ENCODE measurements around the gene SPATA20. TPM values are rescaled to one million over a fixed set of nuclear protein-coding genes. Genes with fewer than 3 reads are reported as not detected.

SPATA20 gene
- polyA plus RNA-seq, 1 donor = 61.8 TPM

GRCh38 chr17:50533185-50533584 lies 13.8 kb upstream of the SPATA20 start:
- Histone ChIP-seq H3K9me3 (ENCODE audit: control insufficient read depth, low read depth, low read length) (no peaks in the 10 kb centered on the region), H3K27ac (ENCODE audit: low read length) (no peak overlapping the region), H3K27me3 (ENCODE audit: control insufficient read depth, insufficient read depth, low read length) (peaks cover 18% of the 10 kb centered on the region), H3K4me3 (ENCODE audit: low read length) (peak overlapping the region; percentile 4), H3K36me3 (ENCODE audit: control insufficient read depth, insufficient read depth, low read length) (no peaks in the 10 kb centered on the region), H3K4me1 (ENCODE audit: control insufficient read depth, insufficient read depth, low read length) (peaks cover 38% of the 10 kb centered on the region)
- no CpG with 5 or more reads among the region's 5 CpGs for WGBS (ENCODE audit: insufficient coverage, low lambda C conversion rate)
- no peak for DNase-seq

GRCh38 chr17:50533720-50534148 lies 13.2 kb upstream of the SPATA20 start:
- H3K27ac ChIP-seq (ENCODE audit: low read length) = no peak overlapping the region
- peaks cover 44% of the 10 kb centered on the region for H3K4me1 ChIP-seq (ENCODE audit: control insufficient read depth, insufficient read depth, low read length)
- peaks cover 18% of the 10 kb centered on the region for H3K27me3 ChIP-seq (ENCODE audit: control insufficient read depth, insufficient read depth, low read length)
- no peaks in the 10 kb centered on the region for H3K9me3 ChIP-seq (ENCODE audit: control insufficient read depth, low read depth, low read length)
- H3K36me3 ChIP-seq (ENCODE audit: control insufficient read depth, insufficient read depth, low read length) = no peaks in the 10 kb centered on the region
- WGBS (ENCODE audit: insufficient coverage, low lambda C conversion rate) = 0% methylated on average over 2 of the region's 17 CpGs
- peak in 1 of 2 donors; percentile 50 for DNase-seq
- H3K4me3 ChIP-seq (ENCODE audit: low read length) = no peak overlapping the region

GRCh38 chr17:50534222-50534978 lies 12.6 kb upstream of the SPATA20 start:
- Histone ChIP-seq H3K27ac (ENCODE audit: low read length) (no peak overlapping the region), H3K9me3 (ENCODE audit: control insufficient read depth, low read depth, low read length) (no peaks in the 10 kb centered on the region), H3K36me3 (ENCODE audit: control insufficient read depth, insufficient read depth, low read length) (no peaks in the 10 kb centered on the region), H3K4me3 (ENCODE audit: low read length) (no peak overlapping the region), H3K4me1 (ENCODE audit: control insufficient read depth, insufficient read depth, low read length) (peaks cover 50% of the 10 kb centered on the region), H3K27me3 (ENCODE audit: control insufficient read depth, insufficient read depth, low read length) (peaks cover 18% of the 10 kb centered on the region)
- WGBS (ENCODE audit: insufficient coverage, low lambda C conversion rate) = no CpG with 5 or more reads among the region's 24 CpGs
- peak in 1 of 2 donors; percentile 60 for DNase-seq

GRCh38 chr17:50534979-50535326 lies 12.0 kb upstream of the SPATA20 start:
- WGBS (ENCODE audit: insufficient coverage, low lambda C conversion rate) = no CpG with 5 or more reads among the region's 2 CpGs
- Histone ChIP-seq H3K27me3 (ENCODE audit: control insufficient read depth, insufficient read depth, low read length) (peaks cover 18% of the 10 kb centered on the region), H3K4me3 (ENCODE audit: low read length) (no peak overlapping the region), H3K4me1 (ENCODE audit: control insufficient read depth, insufficient read depth, low read length) (peaks cover 55% of the 10 kb centered on the region), H3K9me3 (ENCODE audit: control insufficient read depth, low read depth, low read length) (no peaks in the 10 kb centered on the region), H3K27ac (ENCODE audit: low read length) (no peak overlapping the region), H3K36me3 (ENCODE audit: control insufficient read depth, insufficient read depth, low read length) (no peaks in the 10 kb centered on the region)
- no peak for DNase-seq

- Histone ChIP-seq H3K4me3 (ENCODE audit: low read length) (no peak overlapping the region), H3K9me3 (ENCODE audit: control insufficient read depth, low read depth, low read length) (no peaks in the 10 kb centered on the region), H3K27ac (ENCODE audit: low read length) (no peak overlapping the region), H3K36me3 (ENCODE audit: control insufficient read depth, insufficient read depth, low read length) (no peaks in the 10 kb centered on the region), H3K27me3 (ENCODE audit: control insufficient read depth, insufficient read depth, low read length) (peaks cover 18% of the 10 kb centered on the region), H3K4me1 (ENCODE audit: control insufficient read depth, insufficient read depth, low read length) (peaks cover 58% of the 10 kb centered on the region)
- 92% methylated on average over 2 of the region's 7 CpGs for WGBS (ENCODE audit: insufficient coverage, low lambda C conversion rate)
- DNase-seq = no peak
Observed at GRCh38 chr17:50535407-50535806, 11.6 kb upstream of the SPATA20 start.

DNA sequence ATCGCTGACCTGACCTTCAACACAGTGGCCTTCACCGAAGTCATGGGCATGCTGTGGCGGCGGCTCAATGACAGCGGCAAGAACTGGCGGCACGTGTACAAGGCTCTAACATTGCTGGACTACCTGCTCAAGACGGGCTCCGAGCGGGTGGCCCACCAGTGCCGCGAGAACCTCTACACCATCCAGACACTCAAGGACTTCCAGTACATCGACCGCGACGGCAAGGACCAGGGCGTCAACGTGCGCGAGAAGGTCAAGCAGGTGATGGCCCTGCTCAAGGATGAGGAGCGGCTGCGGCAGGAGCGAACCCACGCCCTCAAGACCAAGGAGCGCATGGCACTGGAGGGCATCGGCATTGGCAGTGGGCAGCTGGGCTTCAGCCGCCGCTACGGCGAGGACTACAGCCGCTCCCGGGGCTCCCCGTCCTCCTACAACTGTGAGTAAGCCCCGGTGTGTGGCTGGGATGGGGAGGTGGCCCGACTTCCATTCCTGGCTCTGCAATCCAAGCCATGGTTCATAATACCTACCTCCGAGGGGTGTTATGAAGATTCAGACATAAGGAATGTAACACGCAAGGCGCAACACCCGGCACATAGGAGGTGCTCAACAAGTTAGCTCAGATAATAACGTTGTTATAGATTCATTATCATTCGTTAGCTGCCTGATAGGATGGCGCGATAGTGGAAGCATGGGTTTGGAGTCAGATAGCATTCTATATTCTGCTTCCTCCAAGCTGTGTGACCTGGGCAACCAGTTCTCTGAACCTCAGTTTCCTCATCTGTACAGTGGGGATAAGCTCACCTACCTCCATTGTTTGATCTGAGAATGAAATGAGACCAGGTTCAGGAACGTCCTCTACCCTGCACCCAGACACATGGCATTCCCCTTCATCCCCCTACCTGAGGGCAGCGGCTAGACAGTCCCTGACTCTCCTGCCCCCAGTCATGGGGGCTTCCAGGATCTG lies 10.0 kb upstream of the SPATA20 start:
- H3K9me3 ChIP-seq (ENCODE audit: control insufficient read depth, low read depth, low read length) = no peaks in the 10 kb centered on the region
- H3K27ac ChIP-seq (ENCODE audit: low read length) = no peak overlapping the region
- peaks cover 64% of the 10 kb centered on the region for H3K4me1 ChIP-seq (ENCODE audit: control insufficient read depth, insufficient read depth, low read length)
- DNase-seq = no peak
- H3K4me3 ChIP-seq (ENCODE audit: low read length) = no peak overlapping the region
- H3K36me3 ChIP-seq (ENCODE audit: control insufficient read depth, insufficient read depth, low read length) = no peaks in the 10 kb centered on the region
- peaks cover 14% of the 10 kb centered on the region for H3K27me3 ChIP-seq (ENCODE audit: control insufficient read depth, insufficient read depth, low read length)
- WGBS (ENCODE audit: insufficient coverage, low lambda C conversion rate) = 92% methylated on average over 2 of the region's 45 CpGs

- Histone ChIP-seq H3K4me1 (ENCODE audit: control insufficient read depth, insufficient read depth, low read length) (peaks cover 61% of the 10 kb centered on the region), H3K9me3 (ENCODE audit: control insufficient read depth, low read depth, low read length) (no peaks in the 10 kb centered on the region), H3K36me3 (ENCODE audit: control insufficient read depth, insufficient read depth, low read length) (no peaks in the 10 kb centered on the region), H3K27ac (ENCODE audit: low read length) (peak overlapping the region; percentile 74), H3K27me3 (ENCODE audit: control insufficient read depth, insufficient read depth, low read length) (peaks cover 5% of the 10 kb centered on the region), H3K4me3 (ENCODE audit: low read length) (no peak overlapping the region)
- WGBS (ENCODE audit: insufficient coverage, low lambda C conversion rate) = no CpG with 5 or more reads among the region's 20 CpGs
- no peak for DNase-seq
Observed at GRCh38 chr17:50537721-50538548, 9.0 kb upstream of the SPATA20 start.

- peak; percentile 74 to 89 for DNase-seq
- Histone ChIP-seq H3K4me3 (ENCODE audit: low read length) (no peak overlapping the region), H3K4me1 (ENCODE audit: control insufficient read depth, insufficient read depth, low read length) (peaks cover 61% of the 10 kb centered on the region), H3K9me3 (ENCODE audit: control insufficient read depth, low read depth, low read length) (no peaks in the 10 kb centered on the region), H3K36me3 (ENCODE audit: control insufficient read depth, insufficient read depth, low read length) (no peaks in the 10 kb centered on the region), H3K27ac (ENCODE audit: low read length) (peak overlapping the region; percentile 74), H3K27me3 (ENCODE audit: control insufficient read depth, insufficient read depth, low read length) (no peaks in the 10 kb centered on the region)
- no CpG with 5 or more reads among the region's 20 CpGs for WGBS (ENCODE audit: insufficient coverage, low lambda C conversion rate)
Observed at GRCh38 chr17:50538549-50539410, 8.2 kb upstream of the SPATA20 start.

DNA sequence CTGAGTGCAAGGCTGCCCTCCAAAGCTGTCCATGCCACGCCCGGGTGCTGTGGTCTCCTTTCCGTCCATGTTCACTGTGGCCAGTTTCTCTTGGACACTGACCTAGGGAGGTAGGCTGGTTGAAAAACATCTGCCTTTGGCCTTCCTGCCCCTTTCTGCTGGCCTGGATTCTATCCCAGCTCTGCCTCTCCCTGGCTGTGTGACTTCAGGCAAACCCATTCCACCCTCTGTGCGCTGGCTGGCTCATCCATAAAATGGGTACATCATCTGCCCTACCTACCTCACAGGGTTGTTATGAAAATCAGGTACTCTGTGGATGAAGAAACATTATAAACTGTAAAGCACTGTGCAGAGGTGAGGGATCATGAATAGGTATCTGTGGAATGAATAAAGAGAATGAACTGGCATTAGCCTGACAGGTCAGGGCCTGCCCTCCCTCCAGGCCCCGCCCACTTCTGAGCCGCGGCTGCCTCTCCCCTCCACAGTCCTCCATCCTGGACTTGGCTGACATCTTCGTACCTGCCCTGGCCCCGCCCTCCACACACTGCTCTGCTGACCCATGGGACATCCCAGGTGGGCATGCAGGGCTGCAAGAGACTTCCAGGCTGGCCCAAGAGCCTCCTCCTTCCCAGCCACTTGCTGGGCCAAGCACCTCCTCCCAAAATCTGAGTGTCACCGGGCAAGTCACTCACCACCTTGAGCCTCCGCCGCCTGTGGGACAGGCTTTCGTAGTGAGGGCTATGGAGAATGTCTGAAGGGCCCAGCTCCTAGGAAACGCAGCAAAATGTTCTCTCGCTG lies 7.0 kb upstream of the SPATA20 start:
- no CpG with 5 or more reads among the region's 15 CpGs for WGBS (ENCODE audit: insufficient coverage, low lambda C conversion rate)
- Histone ChIP-seq H3K27me3 (ENCODE audit: control insufficient read depth, insufficient read depth, low read length) (no peaks in the 10 kb centered on the region), H3K27ac (ENCODE audit: low read length) (no peak overlapping the region), H3K4me3 (ENCODE audit: low read length) (no peak overlapping the region), H3K9me3 (ENCODE audit: control insufficient read depth, low read depth, low read length) (no peaks in the 10 kb centered on the region), H3K4me1 (ENCODE audit: control insufficient read depth, insufficient read depth, low read length) (peaks cover 51% of the 10 kb centered on the region), H3K36me3 (ENCODE audit: control insufficient read depth, insufficient read depth, low read length) (no peaks in the 10 kb centered on the region)
- DNase-seq = peak in 1 of 2 donors; percentile 51
